ENCODE measurements around the gene CACNA2D4.

CACNA2D4 gene

GRCh38 chr12:1870086-1870485 is 48.4 kb downstream of the CACNA2D4 start:
- DNase-seq (ENCODE audit: insufficient read length, low spot score): no peak
- FAIRE-seq: no peak
- TF ChIP-seq POU2F2 (IDR thresholded peaks at IDR 0.05; ENCODE audit: low read depth, low read length) (no peak), POLR2AphosphoS5 (IDR thresholded peaks at IDR 0.05; ENCODE audit: low read depth, low read length) (no peak)

- no peak for TF ChIP-seq POLR2A (IDR thresholded peaks at IDR 0.05; ENCODE audit: low read depth, low read length)
- TF ChIP-seq SPI1 (IDR thresholded peaks at IDR 0.05; ENCODE audit: low read depth, low read length): no peak
- no peak for TF ChIP-seq POU2F2 (IDR thresholded peaks at IDR 0.05; ENCODE audit: low read depth, low read length)
- no peak for TF ChIP-seq POLR2AphosphoS5 (IDR thresholded peaks at IDR 0.05; ENCODE audit: low read depth, low read length)
- TF ChIP-seq PAX5 (IDR thresholded peaks at IDR 0.05; ENCODE audit: insufficient read depth, low read length, severe bottlenecking): no peak
- no peak for TF ChIP-seq TAF1 (IDR thresholded peaks at IDR 0.05; ENCODE audit: low read depth, low read length)
- DNase-seq (ENCODE audit: insufficient read length, low spot score): no peak
- no peak for FAIRE-seq
Observed at GRCh38 chr12:1869145-1869544, 49.3 kb downstream of the CACNA2D4 start.

- DNase-seq (ENCODE audit: insufficient read length, low spot score) (no peak), FAIRE-seq (no peak)
- TF ChIP-seq PAX5 (IDR thresholded peaks at IDR 0.05; ENCODE audit: insufficient read depth, low read length, severe bottlenecking) (no peak), TAF1 (IDR thresholded peaks at IDR 0.05; ENCODE audit: low read depth, low read length) (no peak), SPI1 (IDR thresholded peaks at IDR 0.05; ENCODE audit: low read depth, low read length) (no peak), POU2F2 (IDR thresholded peaks at IDR 0.05; ENCODE audit: low read depth, low read length) (no peak)
Observed at GRCh38 chr12:1865284-1865866, 53.1 kb downstream of the CACNA2D4 start.

- no peak for FAIRE-seq
Observed at GRCh38 chr12:1864867-1865266, 53.6 kb downstream of the CACNA2D4 start.

GRCh38 chr12:1864456-1864855 is 54.0 kb downstream of the CACNA2D4 start:
- TF ChIP-seq TAF1 (IDR thresholded peaks at IDR 0.05; ENCODE audit: low read depth, low read length): no peak
- no peak for TF ChIP-seq POLR2A (IDR thresholded peaks at IDR 0.05; ENCODE audit: low read depth, low read length)
- TF ChIP-seq PAX5 (IDR thresholded peaks at IDR 0.05; ENCODE audit: insufficient read depth, low read length, severe bottlenecking): no peak
- TF ChIP-seq SPI1 (IDR thresholded peaks at IDR 0.05; ENCODE audit: low read depth, low read length): no peak
- no peak for TF ChIP-seq POU2F2 (IDR thresholded peaks at IDR 0.05; ENCODE audit: low read depth, low read length)
- TF ChIP-seq POLR2AphosphoS5 (IDR thresholded peaks at IDR 0.05; ENCODE audit: low read depth, low read length): no peak
- DNase-seq (ENCODE audit: insufficient read length, low spot score): no peak
- FAIRE-seq: no peak

More at GRCh38 chr12:1864867-1865266, 53.6 kb downstream of the CACNA2D4 start:
- TF ChIP-seq POLR2AphosphoS5 (IDR thresholded peaks at IDR 0.05; ENCODE audit: low read depth, low read length) (no peak), PAX5 (IDR thresholded peaks at IDR 0.05; ENCODE audit: insufficient read depth, low read length, severe bottlenecking) (no peak), SPI1 (IDR thresholded peaks at IDR 0.05; ENCODE audit: low read depth, low read length) (no peak), TAF1 (IDR thresholded peaks at IDR 0.05; ENCODE audit: low read depth, low read length) (no peak), POLR2A (IDR thresholded peaks at IDR 0.05; ENCODE audit: low read depth, low read length) (no peak)
- no peak for DNase-seq (ENCODE audit: insufficient read length, low spot score)

GRCh38 chr12:1863823-1864222 is 54.6 kb downstream of the CACNA2D4 start:
- FAIRE-seq (no peak), DNase-seq (ENCODE audit: insufficient read length, low spot score) (no peak)
- no peak for TF ChIP-seq PAX5 (IDR thresholded peaks at IDR 0.05; ENCODE audit: insufficient read depth, low read length, severe bottlenecking)

- TF ChIP-seq TAF1 (IDR thresholded peaks at IDR 0.05; ENCODE audit: low read depth, low read length) (no peak), POLR2AphosphoS5 (IDR thresholded peaks at IDR 0.05; ENCODE audit: low read depth, low read length) (no peak), PAX5 (IDR thresholded peaks at IDR 0.05; ENCODE audit: insufficient read depth, low read length, severe bottlenecking) (no peak), POU2F2 (IDR thresholded peaks at IDR 0.05; ENCODE audit: low read depth, low read length) (no peak), POLR2A (IDR thresholded peaks at IDR 0.05; ENCODE audit: low read depth, low read length) (no peak), SPI1 (IDR thresholded peaks at IDR 0.05; ENCODE audit: low read depth, low read length) (no peak)
- FAIRE-seq (no peak), DNase-seq (ENCODE audit: insufficient read length, low spot score) (no peak)
Observed at GRCh38 chr12:1862973-1863372, 55.5 kb downstream of the CACNA2D4 start.

GRCh38 chr12:1859643-1860042 is 58.8 kb downstream of the CACNA2D4 start:
- FAIRE-seq (no peak), DNase-seq (ENCODE audit: insufficient read length, low spot score) (no peak)
- TF ChIP-seq POLR2A (IDR thresholded peaks at IDR 0.05; ENCODE audit: low read depth, low read length): no peak
- TF ChIP-seq PAX5 (IDR thresholded peaks at IDR 0.05; ENCODE audit: insufficient read depth, low read length, severe bottlenecking): no peak
- no peak for TF ChIP-seq POU2F2 (IDR thresholded peaks at IDR 0.05; ENCODE audit: low read depth, low read length)
- TF ChIP-seq TAF1 (IDR thresholded peaks at IDR 0.05; ENCODE audit: low read depth, low read length): no peak
- TF ChIP-seq POLR2AphosphoS5 (IDR thresholded peaks at IDR 0.05; ENCODE audit: low read depth, low read length): no peak

- FAIRE-seq (no peak), DNase-seq (ENCODE audit: insufficient read length, low spot score) (no peak)
- TF ChIP-seq SPI1 (IDR thresholded peaks at IDR 0.05; ENCODE audit: low read depth, low read length) (no peak), POU2F2 (IDR thresholded peaks at IDR 0.05; ENCODE audit: low read depth, low read length) (no peak), PAX5 (IDR thresholded peaks at IDR 0.05; ENCODE audit: insufficient read depth, low read length, severe bottlenecking) (no peak), TAF1 (IDR thresholded peaks at IDR 0.05; ENCODE audit: low read depth, low read length) (no peak), POLR2AphosphoS5 (IDR thresholded peaks at IDR 0.05; ENCODE audit: low read depth, low read length) (no peak), POLR2A (IDR thresholded peaks at IDR 0.05; ENCODE audit: low read depth, low read length) (no peak)
Observed at GRCh38 chr12:1858456-1858855, 60.0 kb downstream of the CACNA2D4 start.

GRCh38 chr12:1857821-1858220 is 60.6 kb downstream of the CACNA2D4 start:
- no peak for DNase-seq (ENCODE audit: insufficient read length, low spot score)
- TF ChIP-seq SPI1 (IDR thresholded peaks at IDR 0.05; ENCODE audit: low read depth, low read length) (no peak), POLR2A (IDR thresholded peaks at IDR 0.05; ENCODE audit: low read depth, low read length) (no peak), POLR2AphosphoS5 (IDR thresholded peaks at IDR 0.05; ENCODE audit: low read depth, low read length) (no peak), TAF1 (IDR thresholded peaks at IDR 0.05; ENCODE audit: low read depth, low read length) (no peak), PAX5 (IDR thresholded peaks at IDR 0.05; ENCODE audit: insufficient read depth, low read length, severe bottlenecking) (no peak), POU2F2 (IDR thresholded peaks at IDR 0.05; ENCODE audit: low read depth, low read length) (no peak)
- FAIRE-seq: no peak

Measured in GM12891 (cell line).